ENCODE measurements around the gene CYBB.

GRCh38 chrX:37824491-37825214, 44.8 kb downstream of the CYBB start:
- TF ChIP-seq TARDBP (IDR thresholded peaks at IDR 0.05) (no peak), SUZ12 (IDR thresholded peaks at IDR 0.05) (no peak), BHLHE40 (IDR thresholded peaks at IDR 0.05; ENCODE audit: borderline replicate concordance) (no peak), SP1 (IDR thresholded peaks at IDR 0.05) (no peak), FOXM1 (IDR thresholded peaks at IDR 0.05; ENCODE audit: borderline replicate concordance) (no peak), L3MBTL2 (conservative IDR thresholded peaks at IDR 0.05) (no peak), ZNF384 (IDR thresholded peaks at IDR 0.05) (no peak)
